ENCODE data around the gene SLX9.
"Not testable (repeated sequence)": the region's sequence is repeated elsewhere in the genome, so short reads cannot be mapped to it uniquely, and the experiment has no call there.

Gene SLX9

GRCh38 chr21:45019887-45020537, 80.2 kb downstream of the SLX9 start:
- DNase-seq (ENCODE audit: low read depth in 2 of 2): no peak

- DNase-seq (ENCODE audit: low read depth in 2 of 2): no peak
Measured at GRCh38 chr21:45020629-45021427, 81.0 kb downstream of the SLX9 start.

- DNase-seq (ENCODE audit: low read depth in 2 of 2): no peak
Measured at GRCh38 chr21:45021428-45022347, 81.9 kb downstream of the SLX9 start.

DNA sequence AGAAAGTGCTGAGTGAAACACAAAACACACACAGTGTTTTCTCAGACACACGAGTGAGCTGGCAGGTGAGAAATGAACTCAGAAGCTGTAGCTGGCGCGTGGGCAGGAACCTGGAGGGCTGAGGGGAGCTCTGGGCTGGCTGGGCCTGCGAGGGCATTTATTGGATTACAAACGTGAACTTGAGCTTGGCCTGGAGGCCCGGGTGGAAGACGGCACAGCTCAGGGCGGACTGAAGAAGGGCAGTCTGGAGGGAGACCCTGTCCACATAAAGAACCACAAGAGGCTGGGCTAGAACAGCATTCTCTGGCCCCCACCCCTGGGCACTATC, 82.5 kb downstream of the SLX9 start:
- no peak for DNase-seq (ENCODE audit: low read depth in 2 of 2)

GRCh38 chr21:45022736-45023135, 82.9 kb downstream of the SLX9 start:
- DNase-seq (ENCODE audit: low read depth in 2 of 2): no peak

DNA sequence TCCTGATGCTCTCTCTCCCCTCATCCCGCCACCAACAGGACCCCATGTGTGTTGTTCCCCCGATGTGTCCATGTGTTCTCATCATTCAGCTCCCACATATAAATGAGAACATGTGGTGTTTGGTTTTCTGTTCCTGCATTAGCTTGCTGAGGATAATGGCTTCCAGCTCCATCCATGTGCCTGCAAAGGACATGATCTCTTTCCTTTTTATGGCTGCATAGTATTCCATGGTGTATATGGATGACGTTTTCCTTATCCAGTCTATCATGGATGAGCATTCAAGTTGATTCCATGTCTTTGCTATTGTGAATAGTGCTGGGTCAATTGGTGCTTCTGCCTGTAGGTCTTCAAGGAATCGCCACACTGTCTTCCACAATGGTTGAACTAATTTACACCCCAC, 84.7 kb downstream of the SLX9 start:
- not testable (repeated sequence) for DNase-seq (ENCODE audit: low read depth in 2 of 2)

GRCh38 chr21:45026066-45026745, 86.4 kb downstream of the SLX9 start:
- DNase-seq (ENCODE audit: low read depth in 2 of 2): no peak
